Measurements from ENCODE around the gene OR51B2. TPM values are rescaled to one million over a fixed set of nuclear protein-coding genes. Genes with fewer than 3 reads are reported as not detected.

OR51B2 gene
- polyA plus RNA-seq, 1 donor from 2014 or later = not detected

- no peak within 1 kb of the TSS for H3K4me3 ChIP-seq (ENCODE audit: low read length)
- no peak within 1 kb of the TSS for H2AFZ ChIP-seq (ENCODE audit: low read depth, low read length)
- H3K79me2 ChIP-seq (replicated peaks; ENCODE audit: insufficient read depth, low read length) = no peaks in the 10 kb centered on the region
- H3F3A ChIP-seq (ENCODE audit: insufficient read depth, low read length, poor library complexity, severe bottlenecking) = no peaks in the 10 kb centered on the region
- no peaks in the 10 kb centered on the region for H4K20me1 ChIP-seq (ENCODE audit: insufficient read depth)
- TF ChIP-seq CTCF (IDR thresholded peaks at IDR 0.05; ENCODE audit: poor library complexity, severe bottlenecking) = no peak
- TF ChIP-seq EP300 (conservative IDR thresholded peaks at IDR 0.05; ENCODE audit: poor library complexity, severe bottlenecking) = no peak
- TF ChIP-seq EZH2 (IDR thresholded peaks at IDR 0.05; ENCODE audit: borderline replicate concordance, insufficient read depth, low read length, poor library complexity, severe bottlenecking) = no peak
- TF ChIP-seq MXI1 (conservative IDR thresholded peaks at IDR 0.05; ENCODE audit: poor library complexity, severe bottlenecking) = no peak
- TF ChIP-seq POLR2AphosphoS5 (IDR thresholded peaks at IDR 0.05) = no peak
- TF ChIP-seq REST (IDR thresholded peaks at IDR 0.05; ENCODE audit: borderline replicate concordance) = no peak
- no peak for TF ChIP-seq TAF1 (IDR thresholded peaks at IDR 0.05; ENCODE audit: low read depth)
- no peak for TF ChIP-seq RAD21 (conservative IDR thresholded peaks at IDR 0.05)
- TF ChIP-seq SMC3 (conservative IDR thresholded peaks at IDR 0.05; ENCODE audit: poor library complexity) = no peak
- no peaks in the 10 kb centered on the region for H3K9me2 ChIP-seq (ENCODE audit: insufficient read depth, low read length)
- no peak within 1 kb of the TSS for H3K4me2 ChIP-seq (ENCODE audit: low read length)
- no peak within 1 kb of the TSS for H3K9ac ChIP-seq (ENCODE audit: low read length)
- H3K36me3 ChIP-seq (ENCODE audit: insufficient read depth, low read length) = no peaks in the 10 kb centered on the region
- no peaks in the 10 kb centered on the region for H3K9me3 ChIP-seq (ENCODE audit: low read length)
- H3K27me3 ChIP-seq (ENCODE audit: insufficient read depth, low read depth, low read length) = no peaks in the 10 kb centered on the region
- no peak within 1 kb of the TSS for H3K27ac ChIP-seq (ENCODE audit: low read length)
Observed at GRCh38 chr11:5301846-5302245, 22.3 kb downstream of the OR51B2 start, which contains the start of gene OR51B4. OR51B4 (minus strand) TSS chr11:5301946; CDS start chr11:5301946, 0 bp downstream.

GRCh38 chr11:5300251-5300650 is 23.8 kb downstream of the OR51B2 start:
- H2AFZ ChIP-seq (ENCODE audit: low read depth, low read length) = no peak overlapping the region
- H4K20me1 ChIP-seq (ENCODE audit: insufficient read depth) = no peaks in the 10 kb centered on the region
- no peak overlapping the region for H3K9ac ChIP-seq (ENCODE audit: low read length)
- TF ChIP-seq CTCF (IDR thresholded peaks at IDR 0.05; ENCODE audit: poor library complexity, severe bottlenecking) = no peak
- no peak for TF ChIP-seq POLR2AphosphoS5 (IDR thresholded peaks at IDR 0.05)
- no peak for TF ChIP-seq EP300 (conservative IDR thresholded peaks at IDR 0.05; ENCODE audit: poor library complexity, severe bottlenecking)
- no peak for TF ChIP-seq RAD21 (conservative IDR thresholded peaks at IDR 0.05)
- TF ChIP-seq TAF1 (IDR thresholded peaks at IDR 0.05; ENCODE audit: low read depth) = no peak
- no peak for TF ChIP-seq MXI1 (conservative IDR thresholded peaks at IDR 0.05; ENCODE audit: poor library complexity, severe bottlenecking)
- no peak for TF ChIP-seq SMC3 (conservative IDR thresholded peaks at IDR 0.05; ENCODE audit: poor library complexity)
- no peak for TF ChIP-seq REST (IDR thresholded peaks at IDR 0.05; ENCODE audit: borderline replicate concordance)
- TF ChIP-seq EZH2 (IDR thresholded peaks at IDR 0.05; ENCODE audit: borderline replicate concordance, insufficient read depth, low read length, poor library complexity, severe bottlenecking) = no peak
- no peaks in the 10 kb centered on the region for H3K9me2 ChIP-seq (ENCODE audit: insufficient read depth, low read length)
- no peaks in the 10 kb centered on the region for H3K27me3 ChIP-seq (ENCODE audit: insufficient read depth, low read depth, low read length)
- no peaks in the 10 kb centered on the region for H3K9me3 ChIP-seq (ENCODE audit: low read length)
- H3K36me3 ChIP-seq (ENCODE audit: insufficient read depth, low read length) = no peaks in the 10 kb centered on the region
- no peak overlapping the region for H3K4me3 ChIP-seq (ENCODE audit: low read length)
- H3K79me2 ChIP-seq (replicated peaks; ENCODE audit: insufficient read depth, low read length) = no peaks in the 10 kb centered on the region
- H3F3A ChIP-seq (ENCODE audit: insufficient read depth, low read length, poor library complexity, severe bottlenecking) = no peaks in the 10 kb centered on the region
- H3K4me2 ChIP-seq (ENCODE audit: low read length) = no peak overlapping the region
- H3K27ac ChIP-seq (ENCODE audit: low read length) = no peak overlapping the region
